ENCODE data around the gene SLC35F3. TPM values are rescaled to one million over a fixed set of nuclear protein-coding genes. Genes with fewer than 3 reads are reported as not detected.

The SLC35F3 gene
- total RNA-seq, 3 donors from 2014 or later, result 0.13 to 1.7 (median 0.76) TPM

GRCh38 chr1:233972563-233972950, 68.1 kb downstream of the SLC35F3 start:
- peaks cover 2% of the 10 kb centered on the region for H3K27me3 Mint-ChIP-seq (ENCODE audit: low read depth)
- no peaks in the 10 kb centered on the region for H3K4me1 Mint-ChIP-seq (ENCODE audit: low read depth)
- no peaks in the 10 kb centered on the region for H3K9me3 Mint-ChIP-seq
- H3K36me3 Mint-ChIP-seq (ENCODE audit: insufficient read depth), result no peaks in the 10 kb centered on the region
- ATAC-seq (no peak), DNase-seq (no peak)
- no peak overlapping the region for H3K4me3 Mint-ChIP-seq

- Mint-ChIP-seq H3K36me3 (ENCODE audit: insufficient read depth) (no peaks in the 10 kb centered on the region), H3K27me3 (ENCODE audit: low read depth) (peaks cover 2% of the 10 kb centered on the region), H3K4me3 (no peak overlapping the region), H3K9me3 (no peaks in the 10 kb centered on the region), H3K4me1 (ENCODE audit: low read depth) (no peaks in the 10 kb centered on the region)
- no peak for ATAC-seq
- no peak for DNase-seq
These were observed 68.6 kb downstream of the SLC35F3 start for GRCh38 chr1:233972951-233973635.

GRCh38 chr1:233975486-233975885, 71.0 kb downstream of the SLC35F3 start:
- no peak for DNase-seq
- Mint-ChIP-seq H3K4me1 (ENCODE audit: low read depth) (no peaks in the 10 kb centered on the region), H3K36me3 (ENCODE audit: insufficient read depth) (no peaks in the 10 kb centered on the region), H3K9me3 (no peaks in the 10 kb centered on the region), H3K4me3 (no peak overlapping the region), H3K27me3 (ENCODE audit: low read depth) (no peaks in the 10 kb centered on the region)
- ATAC-seq, result no peak

- no peaks in the 10 kb centered on the region for H3K27me3 Mint-ChIP-seq (ENCODE audit: low read depth)
These were observed 76.7 kb downstream of the SLC35F3 start for GRCh38 chr1:233981042-233981675.

GRCh38 chr1:233982827-233983518, 78.5 kb downstream of the SLC35F3 start:
- no peaks in the 10 kb centered on the region for H3K9me3 Mint-ChIP-seq
- no peaks in the 10 kb centered on the region for H3K36me3 Mint-ChIP-seq (ENCODE audit: insufficient read depth)
- DNase-seq, result no peak
- no peak for ATAC-seq
- H3K27me3 Mint-ChIP-seq (ENCODE audit: low read depth), result no peaks in the 10 kb centered on the region
- no peak overlapping the region for H3K4me3 Mint-ChIP-seq
- H3K4me1 Mint-ChIP-seq (ENCODE audit: low read depth), result no peaks in the 10 kb centered on the region

More at GRCh38 chr1:233981042-233981675, 76.7 kb downstream of the SLC35F3 start:
- Mint-ChIP-seq H3K4me3 (no peak overlapping the region), H3K4me1 (ENCODE audit: low read depth) (no peaks in the 10 kb centered on the region), H3K36me3 (ENCODE audit: insufficient read depth) (no peaks in the 10 kb centered on the region), H3K9me3 (no peaks in the 10 kb centered on the region)
- DNase-seq, result no peak
- ATAC-seq, result no peak

GRCh38 chr1:233983811-233984210, 79.3 kb downstream of the SLC35F3 start:
- ATAC-seq (no peak), DNase-seq (no peak)
- H3K36me3 Mint-ChIP-seq (ENCODE audit: insufficient read depth), result no peaks in the 10 kb centered on the region
- no peaks in the 10 kb centered on the region for H3K9me3 Mint-ChIP-seq
- no peaks in the 10 kb centered on the region for H3K4me1 Mint-ChIP-seq (ENCODE audit: low read depth)
- H3K27me3 Mint-ChIP-seq (ENCODE audit: low read depth), result peaks cover 2% of the 10 kb centered on the region
- no peak overlapping the region for H3K4me3 Mint-ChIP-seq

- no peak overlapping the region for H3K4me3 Mint-ChIP-seq
- H3K9me3 Mint-ChIP-seq, result no peaks in the 10 kb centered on the region
- DNase-seq (no peak), ATAC-seq (no peak)
- peaks cover 13% of the 10 kb centered on the region for H3K27me3 Mint-ChIP-seq (ENCODE audit: low read depth)
- H3K4me1 Mint-ChIP-seq (ENCODE audit: low read depth), result no peaks in the 10 kb centered on the region
- H3K36me3 Mint-ChIP-seq (ENCODE audit: insufficient read depth), result no peaks in the 10 kb centered on the region
These were observed 84.7 kb downstream of the SLC35F3 start for GRCh38 chr1:233988963-233989696.

- Mint-ChIP-seq H3K4me1 (ENCODE audit: low read depth) (no peaks in the 10 kb centered on the region), H3K36me3 (ENCODE audit: insufficient read depth) (no peaks in the 10 kb centered on the region), H3K4me3 (no peak overlapping the region), H3K27me3 (ENCODE audit: low read depth) (peaks cover 13% of the 10 kb centered on the region), H3K9me3 (no peaks in the 10 kb centered on the region)
- ATAC-seq, result no peak
- DNase-seq, result no peak
These were observed 86.0 kb downstream of the SLC35F3 start for GRCh38 chr1:233990486-233990885.

GRCh38 chr1:233993651-233994050, 89.2 kb downstream of the SLC35F3 start:
- no peaks in the 10 kb centered on the region for H3K36me3 Mint-ChIP-seq (ENCODE audit: insufficient read depth)
- ATAC-seq (peak; percentile 40 to 61), DNase-seq (no peak)
- peaks cover 22% of the 10 kb centered on the region for H3K27me3 Mint-ChIP-seq (ENCODE audit: low read depth)
- no peak overlapping the region for H3K4me3 Mint-ChIP-seq
- H3K4me1 Mint-ChIP-seq (ENCODE audit: low read depth), result no peaks in the 10 kb centered on the region
- no peaks in the 10 kb centered on the region for H3K9me3 Mint-ChIP-seq

GRCh38 chr1:233994112-233994511, 89.6 kb downstream of the SLC35F3 start:
- Mint-ChIP-seq H3K4me1 (ENCODE audit: low read depth) (no peaks in the 10 kb centered on the region), H3K36me3 (ENCODE audit: insufficient read depth) (no peaks in the 10 kb centered on the region), H3K4me3 (no peak overlapping the region), H3K27me3 (ENCODE audit: low read depth) (peaks cover 25% of the 10 kb centered on the region), H3K9me3 (no peaks in the 10 kb centered on the region)
- ATAC-seq (no peak), DNase-seq (no peak)

- Mint-ChIP-seq H3K4me3 (no peak overlapping the region), H3K4me1 (ENCODE audit: low read depth) (no peaks in the 10 kb centered on the region), H3K9me3 (no peaks in the 10 kb centered on the region), H3K36me3 (ENCODE audit: insufficient read depth) (no peaks in the 10 kb centered on the region), H3K27me3 (ENCODE audit: low read depth) (peaks cover 33% of the 10 kb centered on the region)
- ATAC-seq (no peak), DNase-seq (no peak)
These were observed 94.0 kb downstream of the SLC35F3 start for GRCh38 chr1:233998456-233998855.

- ATAC-seq, result no peak
- no peak for DNase-seq
- H3K4me1 Mint-ChIP-seq (ENCODE audit: low read depth), result no peaks in the 10 kb centered on the region
- no peaks in the 10 kb centered on the region for H3K36me3 Mint-ChIP-seq (ENCODE audit: insufficient read depth)
- H3K9me3 Mint-ChIP-seq, result no peaks in the 10 kb centered on the region
- no peak overlapping the region for H3K4me3 Mint-ChIP-seq
- peaks cover 31% of the 10 kb centered on the region for H3K27me3 Mint-ChIP-seq (ENCODE audit: low read depth)
These were observed 94.4 kb downstream of the SLC35F3 start for GRCh38 chr1:233998891-233999290.

- H3K27me3 Mint-ChIP-seq (ENCODE audit: low read depth), result peaks cover 34% of the 10 kb centered on the region
- no peaks in the 10 kb centered on the region for H3K36me3 Mint-ChIP-seq (ENCODE audit: insufficient read depth)
- no peak for DNase-seq
- no peak overlapping the region for H3K4me3 Mint-ChIP-seq
- H3K4me1 Mint-ChIP-seq (ENCODE audit: low read depth), result no peaks in the 10 kb centered on the region
- no peaks in the 10 kb centered on the region for H3K9me3 Mint-ChIP-seq
- ATAC-seq, result no peak
These were observed 96.1 kb downstream of the SLC35F3 start for GRCh38 chr1:234000557-234001041.

GRCh38 chr1:234001817-234002216, 97.3 kb downstream of the SLC35F3 start:
- Mint-ChIP-seq H3K9me3 (no peaks in the 10 kb centered on the region), H3K4me1 (ENCODE audit: low read depth) (no peaks in the 10 kb centered on the region), H3K4me3 (no peak overlapping the region), H3K27me3 (ENCODE audit: low read depth) (peaks cover 36% of the 10 kb centered on the region), H3K36me3 (ENCODE audit: insufficient read depth) (no peaks in the 10 kb centered on the region)
- ATAC-seq, result no peak
- no peak for DNase-seq
